Measurements from ENCODE around the gene TEX2. TPM values are rescaled to one million over a fixed set of nuclear protein-coding genes. Genes with fewer than 3 reads are reported as not detected.

Gene TEX2
- total and polyA plus RNA-seq, 9 of the 15 experiments (the other 6 are each of a cell fraction or from before 2014, with no cell fraction given): 4.1 to 27.6 (median 19.3) TPM

DNA sequence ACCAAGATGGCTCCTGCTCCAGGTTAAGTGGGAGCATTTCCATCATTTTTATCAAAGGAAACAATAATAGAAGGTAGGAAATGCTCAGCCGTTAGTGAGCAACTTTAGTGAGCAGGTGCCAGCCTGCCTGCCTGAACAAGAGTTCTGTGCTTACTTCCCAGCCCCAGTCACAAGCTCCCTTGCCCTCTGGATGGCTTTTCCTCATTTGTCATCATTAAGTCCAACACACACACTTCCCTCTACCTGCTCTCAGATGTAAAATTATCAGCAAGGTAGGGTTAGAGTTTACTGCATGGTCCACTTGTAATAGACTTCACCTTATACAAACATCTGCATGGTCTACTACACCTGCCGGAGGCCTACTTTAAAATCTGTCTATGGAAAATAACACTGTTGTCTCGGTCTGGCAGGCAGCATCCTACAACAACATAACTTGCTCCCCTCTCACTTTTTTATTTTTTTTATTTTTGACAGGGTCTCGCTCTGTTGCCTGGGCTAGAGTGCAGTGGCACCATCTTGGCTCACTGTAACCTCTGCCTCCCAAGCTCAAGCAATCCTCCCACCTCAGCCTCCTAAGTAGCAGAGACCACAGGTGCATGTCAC is 12.7 kb downstream of the TEX2 start (continued):
- TF ChIP-seq RBM17 (IDR thresholded peaks at IDR 0.05; ENCODE audit: borderline replicate concordance, low read depth, low read length) (no peak), GATA2 (CRISPR knock-in tag; IDR thresholded peaks at IDR 0.05) (no peak)

- H3K4me3 ChIP-seq: no peak overlapping the region
- peaks cover 85% of the 10 kb centered on the region for H3K79me2 ChIP-seq (ENCODE audit: control insufficient read depth, insufficient read depth, low read length)
- intact Hi-C loops (cut with micrococcal nuclease): no loop called here
- in situ Hi-C loops (cut with MboI): no loop called here
- TF ChIP-seq ZNF668 (CRISPR knock-in tag; IDR thresholded peaks at IDR 0.05) (no peak), KHSRP (IDR thresholded peaks at IDR 0.05) (no peak), KDM4B (IDR thresholded peaks at IDR 0.05; ENCODE audit: borderline replicate concordance in 2 of 2, low read depth in 1 of 2) (no peak), FOS (IDR thresholded peaks at IDR 0.05; ENCODE audit: extremely low read depth, insufficient read length) (no peak)
- H3K4me2 ChIP-seq (ENCODE audit: insufficient read depth, low read length): no peak overlapping the region
- H4K20me1 ChIP-seq (replicated peaks; ENCODE audit: control insufficient read depth, insufficient read depth, low read length): no peaks in the 10 kb centered on the region; the same call in 1 of the 2 replicates
- H3K9me1 ChIP-seq (ENCODE audit: control insufficient read depth, insufficient read depth, low read length): no peaks in the 10 kb centered on the region
- CTCF ChIA-PET (ENCODE audit: low intra/inter-chr PET ratio): no interaction called here
- ATAC-seq: no peak
- POLR2A ChIA-PET: interaction anchor here (4.1 kb wide), 1 partner anchor 16 kb away, joined by 9 read pairs; no protein-coding TSS in a partner anchor
- H3K27ac ChIP-seq (ENCODE audit: extremely low read depth, low read depth, low read length): no peak overlapping the region
- H3K9ac ChIP-seq (ENCODE audit: insufficient read depth in 1 of 2, low read depth in 2 of 2, low read length in 2 of 2): no peak overlapping the region
- no peaks in the 10 kb centered on the region for H3K36me3 ChIP-seq (ENCODE audit: control insufficient read depth, insufficient read depth, low read length)
- BruUV-seq (replicated peaks): no TSS peak
- no peak for DNase-seq (ENCODE audit: extremely low read depth in 1 of 4, low spot score in 3 of 4)
- H3K9me3 ChIP-seq (replicated peaks; ENCODE audit: control insufficient read depth, insufficient read depth, low read depth, low read length): no peaks in the 10 kb centered on the region
- FAIRE-seq: no peak
- 75% methylated on average over 1 of the region's 1 CpG for WGBS (ENCODE audit: insufficient coverage, low coverage, missing lambda C conversion rate)
- no peak overlapping the region for H2AFZ ChIP-seq (ENCODE audit: low read depth, low read length)
- H3K4me1 ChIP-seq (replicated peaks in 1 of 2; ENCODE audit: control insufficient read depth in 2 of 2, insufficient read depth in 2 of 2, low read length in 2 of 2): peaks cover 0 to 3% of the 10 kb centered on the region in 2 experiments; a peak in 3 of 5 replicates
- H3K27me3 ChIP-seq (ENCODE audit: control insufficient read depth in 2 of 2, insufficient read depth in 2 of 2, low read length in 2 of 2): no peaks in the 10 kb centered on the region
These were observed 15.2 kb downstream of the TEX2 start for GRCh38 chr17:64247836-64248235.
